Measurements from ENCODE around the gene DIP2A.
"Not testable (repeated sequence)": the region's sequence is repeated elsewhere in the genome, so short reads cannot be mapped to it uniquely, and the experiment has no call there.

DIP2A gene

DNA sequence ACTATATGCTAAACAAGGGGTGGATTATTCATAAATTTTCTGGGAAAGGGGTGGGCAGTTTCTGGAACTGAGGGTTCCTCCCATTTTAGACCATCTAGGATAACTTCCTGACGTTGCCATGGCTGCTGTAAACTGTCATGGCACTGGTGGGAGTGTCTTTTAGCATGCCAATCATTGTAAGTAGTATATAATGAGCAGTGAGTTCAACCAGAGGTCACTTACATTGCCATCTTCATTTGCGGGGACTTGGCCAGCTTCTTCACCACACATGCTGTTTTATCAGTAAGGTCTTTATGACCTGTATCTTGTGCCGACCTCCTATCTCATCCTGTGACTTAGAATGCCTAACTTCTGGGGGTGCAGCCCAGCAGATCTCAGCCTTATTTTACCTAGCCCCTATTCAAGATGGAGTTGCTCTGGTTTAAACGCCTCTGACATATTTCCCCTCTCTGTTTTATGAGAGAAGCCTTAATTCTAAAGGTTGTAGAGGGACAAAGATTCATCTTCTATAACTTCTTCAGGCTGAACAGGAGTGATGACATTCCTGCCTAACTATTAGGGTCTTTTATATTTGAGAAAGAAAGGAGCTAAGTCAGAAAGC is 60.4 kb downstream of the DIP2A start:
- DNase-seq (ENCODE audit: low read depth), result no peak
- H3K4me3 ChIP-seq (ENCODE audit: low read depth, low read length), result no peak overlapping the region
- no peak for TF ChIP-seq POLR2A (IDR thresholded peaks at IDR 0.05; ENCODE audit: extremely low read depth, insufficient read length)
- TF ChIP-seq, protein P1, sequence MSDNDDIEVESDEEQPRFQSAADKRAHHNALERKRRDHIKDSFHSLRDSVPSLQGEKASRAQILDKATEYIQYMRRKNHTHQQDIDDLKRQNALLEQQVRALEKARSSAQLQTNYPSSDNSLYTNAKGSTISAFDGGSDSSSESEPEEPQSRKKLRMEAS (IDR thresholded peaks at IDR 0.05; ENCODE audit: low read depth, low read length), result no peak
- TF ChIP-seq, protein P2, sequence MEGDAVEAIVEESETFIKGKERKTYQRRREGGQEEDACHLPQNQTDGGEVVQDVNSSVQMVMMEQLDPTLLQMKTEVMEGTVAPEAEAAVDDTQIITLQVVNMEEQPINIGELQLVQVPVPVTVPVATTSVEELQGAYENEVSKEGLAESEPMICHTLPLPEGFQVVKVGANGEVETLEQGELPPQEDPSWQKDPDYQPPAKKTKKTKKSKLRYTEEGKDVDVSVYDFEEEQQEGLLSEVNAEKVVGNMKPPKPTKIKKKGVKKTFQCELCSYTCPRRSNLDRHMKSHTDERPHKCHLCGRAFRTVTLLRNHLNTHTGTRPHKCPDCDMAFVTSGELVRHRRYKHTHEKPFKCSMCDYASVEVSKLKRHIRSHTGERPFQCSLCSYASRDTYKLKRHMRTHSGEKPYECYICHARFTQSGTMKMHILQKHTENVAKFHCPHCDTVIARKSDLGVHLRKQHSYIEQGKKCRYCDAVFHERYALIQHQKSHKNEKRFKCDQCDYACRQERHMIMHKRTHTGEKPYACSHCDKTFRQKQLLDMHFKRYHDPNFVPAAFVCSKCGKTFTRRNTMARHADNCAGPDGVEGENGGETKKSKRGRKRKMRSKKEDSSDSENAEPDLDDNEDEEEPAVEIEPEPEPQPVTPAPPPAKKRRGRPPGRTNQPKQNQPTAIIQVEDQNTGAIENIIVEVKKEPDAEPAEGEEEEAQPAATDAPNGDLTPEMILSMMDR (IDR thresholded peaks at IDR 0.05; ENCODE audit: low read depth, low read length), result no peak
- TF ChIP-seq MYC (IDR thresholded peaks at IDR 0.05; ENCODE audit: low read depth, low read length), result no peak

DNA sequence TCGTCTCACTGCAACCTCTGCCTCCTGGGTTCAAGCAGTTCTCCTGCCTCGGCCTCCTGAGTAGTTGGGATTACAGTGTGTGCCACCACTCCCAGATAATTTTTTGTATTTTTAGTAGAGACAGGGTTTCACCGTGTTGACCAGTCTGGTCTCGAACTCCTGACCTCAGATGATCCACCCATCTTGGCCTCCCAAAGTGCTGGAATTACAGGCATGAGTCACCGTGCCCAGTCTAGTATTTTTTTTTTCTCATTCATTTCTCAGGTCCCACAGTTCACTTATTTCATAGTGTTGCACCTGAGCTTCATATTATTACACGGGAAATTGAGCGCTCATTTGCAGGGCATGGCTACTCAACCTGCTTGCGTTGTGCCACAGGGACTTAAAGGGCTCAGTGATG is 68.7 kb downstream of the DIP2A start:
- not testable (repeated sequence) for DNase-seq (ENCODE audit: low read depth)

DNA sequence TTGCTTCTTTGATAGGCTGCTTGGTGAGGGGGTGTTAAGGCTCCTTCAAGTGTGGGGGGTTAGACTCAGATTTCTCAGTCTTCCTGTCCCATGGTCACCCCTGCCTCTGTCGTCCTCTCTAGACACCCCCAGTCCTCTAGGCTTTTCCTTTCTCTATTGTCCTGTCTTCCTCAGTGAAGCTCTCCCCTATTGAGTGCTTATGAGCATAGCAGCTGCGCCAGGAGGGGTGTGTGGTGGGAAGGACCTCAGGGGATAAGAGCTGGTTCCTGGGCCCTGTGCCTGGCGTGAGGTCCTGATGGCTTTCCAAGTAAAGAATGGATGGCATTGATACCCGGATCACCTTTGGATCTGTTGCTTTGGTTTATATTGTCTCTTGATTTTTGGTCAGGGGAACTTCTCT is 69.1 kb downstream of the DIP2A start:
- no peak overlapping the region for H3K4me3 ChIP-seq (ENCODE audit: low read depth, low read length)
- TF ChIP-seq, protein P2 (IDR thresholded peaks at IDR 0.05; ENCODE audit: low read depth, low read length), result no peak
- no peak for TF ChIP-seq MYC (IDR thresholded peaks at IDR 0.05; ENCODE audit: low read depth, low read length)
- no peak for TF ChIP-seq POLR2A (IDR thresholded peaks at IDR 0.05; ENCODE audit: extremely low read depth, insufficient read length)
- TF ChIP-seq, protein P1 (IDR thresholded peaks at IDR 0.05; ENCODE audit: low read depth, low read length), result no peak
- DNase-seq (ENCODE audit: low read depth), result no peak

More for the DNA sequence above, 68.7 kb downstream of the DIP2A start:
- H3K4me3 ChIP-seq (ENCODE audit: low read depth, low read length), result not testable (repeated sequence)

DNA sequence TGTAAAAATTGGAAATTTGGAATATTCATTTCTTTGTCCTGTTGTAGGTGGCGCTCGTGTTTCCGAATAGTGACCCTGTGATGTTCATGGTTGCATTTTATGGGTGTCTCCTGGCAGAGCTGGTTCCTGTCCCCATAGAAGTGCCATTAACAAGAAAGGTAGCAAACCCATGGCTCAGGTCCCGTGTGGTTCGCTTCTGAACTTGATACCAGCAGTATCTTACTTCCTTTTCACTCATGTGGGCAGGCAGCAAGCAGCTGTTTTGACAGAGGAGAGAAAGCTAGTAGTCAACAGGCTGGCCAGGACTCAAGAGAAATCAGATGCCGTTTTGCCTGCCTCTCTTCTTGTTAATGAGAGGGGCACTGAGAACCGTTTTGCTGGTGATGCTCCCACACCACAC is 73.4 kb downstream of the DIP2A start:
- TF ChIP-seq POLR2A (IDR thresholded peaks at IDR 0.05; ENCODE audit: extremely low read depth, insufficient read length), result no peak
- TF ChIP-seq, protein P2 (IDR thresholded peaks at IDR 0.05; ENCODE audit: low read depth, low read length), result no peak
- TF ChIP-seq, protein P1 (IDR thresholded peaks at IDR 0.05; ENCODE audit: low read depth, low read length), result no peak
- no peak for DNase-seq (ENCODE audit: low read depth)
- H3K4me3 ChIP-seq (ENCODE audit: low read depth, low read length), result no peak overlapping the region

DNA sequence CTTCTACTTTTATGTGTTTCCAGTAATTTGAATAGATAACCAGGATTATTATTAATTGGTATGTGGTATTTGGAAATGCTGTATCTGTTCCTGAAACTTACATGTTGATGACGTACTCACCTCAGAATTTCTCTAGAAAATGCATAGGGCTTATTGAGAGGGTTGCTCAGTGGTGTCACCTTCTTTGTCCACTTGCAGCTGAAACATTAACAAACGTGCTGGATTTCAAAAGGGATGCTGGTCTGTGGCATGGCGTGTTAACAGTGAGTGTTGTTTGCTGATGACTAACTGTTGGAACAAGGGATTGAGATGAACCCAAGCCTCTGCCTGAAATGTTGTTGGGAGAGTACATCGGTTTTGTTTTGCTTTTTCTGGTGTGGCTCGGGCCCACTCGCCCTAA is 78.3 kb downstream of the DIP2A start:
- DNase-seq (ENCODE audit: low read depth), result no peak
- TF ChIP-seq POLR2A (IDR thresholded peaks at IDR 0.05; ENCODE audit: extremely low read depth, insufficient read length) (no peak), MYC (IDR thresholded peaks at IDR 0.05; ENCODE audit: low read depth, low read length) (no peak)
- TF ChIP-seq, protein P2 (IDR thresholded peaks at IDR 0.05; ENCODE audit: low read depth, low read length), result no peak
- TF ChIP-seq, protein P1 (IDR thresholded peaks at IDR 0.05; ENCODE audit: low read depth, low read length), result no peak
- no peak overlapping the region for H3K4me3 ChIP-seq (ENCODE audit: low read depth, low read length)

DNA sequence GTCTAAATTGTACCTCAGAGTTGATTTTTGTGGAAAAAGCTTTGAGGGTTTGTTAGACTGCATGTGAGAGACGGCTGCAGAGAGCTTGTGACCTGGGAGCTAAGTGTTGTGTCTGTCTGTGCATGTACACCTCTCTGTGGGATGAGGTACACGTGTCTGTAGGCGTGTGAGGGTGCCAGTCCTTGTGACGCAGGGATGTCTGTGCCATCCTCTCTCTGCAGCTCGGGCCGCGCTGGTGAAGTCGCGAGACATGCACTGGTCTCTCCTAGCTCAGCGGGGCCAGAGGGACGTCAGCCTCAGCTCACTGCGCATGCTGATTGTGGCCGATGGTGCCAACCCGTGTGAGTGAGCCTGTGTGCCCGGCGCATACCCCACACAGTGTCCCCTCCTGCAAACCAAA is 79.6 kb downstream of the DIP2A start:
- TF ChIP-seq MYC (IDR thresholded peaks at IDR 0.05; ENCODE audit: low read depth, low read length), result no peak
- no peak for TF ChIP-seq POLR2A (IDR thresholded peaks at IDR 0.05; ENCODE audit: extremely low read depth, insufficient read length)
- TF ChIP-seq, protein P2 (IDR thresholded peaks at IDR 0.05; ENCODE audit: low read depth, low read length), result no peak
- TF ChIP-seq, protein P1 (IDR thresholded peaks at IDR 0.05; ENCODE audit: low read depth, low read length), result no peak
- no peak for DNase-seq (ENCODE audit: low read depth)

More for the DNA sequence above, 79.6 kb downstream of the DIP2A start:
- no peak overlapping the region for H3K4me3 ChIP-seq (ENCODE audit: low read depth, low read length)

Data from NB4 (cell line).